Kidney (tissue), 14 donors: ENCODE results near the gene NDUFS6. TPM values are rescaled to one million over a fixed set of nuclear protein-coding genes. Genes with fewer than 3 reads are reported as not detected.

Experiments used
- DNase-seq, 5 donors: peaks; one replicate each; pipeline ENCODE4 v3.0.0-alpha.2; 2013 to 2020
- FAIRE-seq: peaks from 2 replicates; lab custom pipeline; 2012; peaks lifted over from hg19 to GRCh38; lab: Jason Lieb, UNC
- H3K27ac ChIP-seq, 2 donors: one replicate each; pipeline ENCODE4 v1.7.0; 2013; ENCODE audit warnings: low read depth in 2 of 2, low read length in 2 of 2, inconsistent platforms in 1 of 2
- H3K27me3 ChIP-seq: one replicate; pipeline ENCODE4 v1.7.1; 2013; ENCODE audit warnings: low read length, inconsistent platforms; ENCODE audit not compliant: control insufficient read depth, insufficient read depth
- H3K36me3 ChIP-seq, 3 donors: one replicate each; pipeline versions ENCODE4 v1.7.0 to v1.7.1; 2013; ENCODE audit warnings: low read length in 3 of 3, control low read depth in 1 of 3, inconsistent platforms in 1 of 3; ENCODE audit not compliant: insufficient read depth in 3 of 3, control insufficient read depth in 2 of 3
- H3K4me1 ChIP-seq, 3 donors: one replicate each; pipeline versions ENCODE4 v1.7.0 to v1.7.1; 2013; ENCODE audit warnings: low read length in 3 of 3, inconsistent platforms in 1 of 3, low read depth in 1 of 3; ENCODE audit not compliant: control insufficient read depth in 2 of 3, insufficient read depth in 2 of 3
- H3K4me3 ChIP-seq, 3 donors: one replicate each; pipeline versions ENCODE4 v1.7.0 to v1.8.1; 2013; ENCODE audit warnings: low read length in 3 of 3, control low read depth in 1 of 3, inconsistent platforms in 1 of 3
- H3K9ac ChIP-seq, 3 donors: one replicate each; pipeline versions ENCODE4 v1.7.0 to v1.7.1; 2013; ENCODE audit warnings: low read length in 3 of 3, control low read depth in 1 of 3, inconsistent platforms in 1 of 3
- H3K9me3 ChIP-seq, 3 donors: one replicate each; pipeline versions ENCODE4 v1.7.0 to v1.7.1; 2013; ENCODE audit warnings: low read length in 3 of 3, control low read depth in 1 of 3, inconsistent platforms in 1 of 3; ENCODE audit not compliant: control insufficient read depth in 2 of 3, insufficient read depth in 1 of 3
- CTCF ChIP-seq: IDR thresholded peaks from 3 replicates; pipeline ENCODE4 v1.5.1; 2012; ENCODE audit warnings: mild to moderate bottlenecking, moderate library complexity, borderline replicate concordance; ENCODE audit not compliant: insufficient read depth; ENCODE audit errors: extremely low read depth
- intact Hi-C: fragments of 100-400 bp; cut with DNase I; formaldehyde crosslinking; loops from one replicate; pipeline ENCODE4 v1.11.1; 2022
- polyA plus RNA-seq: library from polyadenylated mRNA; stranded (reverse); fragments of 350-450 nt; fragmentation: Illumina TruSeq; extraction: RNeasy Lipid Tissue Mini Kit (QIAGEN cat#74804); gene quantifications from one replicate; pipeline ENCODE4 v1.2.3, GENCODE V29; 2014; ENCODE audit warnings: low read depth, low replicate concordance; ENCODE audit not compliant: insufficient read depth
- total RNA-seq: library from RNA; stranded (reverse); fragmentation: NEBNext Ultra II Directional; extraction: Animal tissue kit (Norgen Biotek cat#: 25700); gene quantifications from one replicate; pipeline ENCODE4 v1.2.1, GENCODE V29; 2021
- donor health status: control.
- donor health status: control.
- donor health status: control.
- donor health status: control.
- donor health status: control.
- donor health status: DM: yes; HTN: yes; CAD: no.
- donor health status: Normal renal cell carcinoma (clear cell type).

NDUFS6 gene
- total and polyA plus RNA-seq, 2 donors from 2014 or later, result 31.1 to 164 TPM

DNA sequence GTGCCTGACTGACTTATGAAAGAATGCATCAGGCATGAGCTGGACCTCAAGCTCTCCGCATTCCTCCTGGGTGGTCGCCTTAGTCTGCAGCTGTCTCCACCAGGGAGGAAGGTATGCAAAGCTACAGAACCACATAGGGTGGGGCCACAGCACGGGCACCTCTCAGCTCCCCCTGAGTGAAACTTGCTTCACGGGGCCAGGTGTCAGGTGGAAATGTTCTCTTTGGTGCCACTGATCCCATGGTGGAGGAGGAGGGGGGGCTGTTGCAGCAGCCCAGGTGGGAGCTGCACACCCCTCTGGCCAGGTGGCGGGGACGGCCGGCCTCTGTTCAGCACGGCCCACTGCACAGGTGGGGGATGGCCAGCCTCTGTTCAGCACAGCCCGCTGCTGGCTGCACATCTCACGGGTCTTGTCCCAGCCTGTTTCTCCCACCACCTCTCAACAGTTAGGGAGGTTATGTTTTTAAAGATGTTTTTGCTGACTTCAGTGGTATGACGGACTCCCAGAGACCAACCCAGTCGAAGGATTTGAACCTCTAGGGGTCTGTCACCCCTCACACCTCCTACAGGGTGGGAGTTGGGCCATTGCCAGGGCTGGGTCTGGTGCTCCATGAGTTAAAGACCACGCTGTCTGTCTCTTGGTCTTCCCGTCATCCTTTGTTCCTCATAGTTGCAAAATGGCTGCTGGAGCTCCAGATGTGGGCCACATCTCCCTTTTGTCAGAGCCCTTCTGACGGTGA lies 35.9 kb upstream of the NDUFS6 start:
- no peaks in the 10 kb centered on the region for H3K36me3 ChIP-seq
- H3K4me3 ChIP-seq, result no peak overlapping the region
- intact Hi-C loops, result no loop called here
- DNase-seq (peak in 2 of 5 donors; percentile 30 to 39), FAIRE-seq (no peak)
- TF ChIP-seq CTCF, result no peak
- no peaks in the 10 kb centered on the region for H3K9me3 ChIP-seq
- no peak overlapping the region for H3K9ac ChIP-seq
- no peak overlapping the region for H3K27ac ChIP-seq
- H3K4me1 ChIP-seq, result no peaks in the 10 kb centered on the region
- H3K27me3 ChIP-seq, result peaks cover 3% of the 10 kb centered on the region

- H3K9ac ChIP-seq, result no peak overlapping the region
- no peak overlapping the region for H3K27ac ChIP-seq
- FAIRE-seq, result no peak
- no peaks in the 10 kb centered on the region for H3K36me3 ChIP-seq
- H3K27me3 ChIP-seq, result peaks cover 3% of the 10 kb centered on the region
- intact Hi-C loops, result no loop called here
- peak in 1 of 5 donors; percentile 2 for DNase-seq
- no peak overlapping the region for H3K4me3 ChIP-seq
- no peaks in the 10 kb centered on the region for H3K4me1 ChIP-seq
- no peaks in the 10 kb centered on the region for H3K9me3 ChIP-seq
- TF ChIP-seq CTCF, result no peak
These were observed 35.3 kb upstream of the NDUFS6 start for GRCh38 chr5:1765880-1766235.

- Histone ChIP-seq H3K27ac (no peak overlapping the region), H3K4me3 (no peak overlapping the region), H3K4me1 (no peaks in the 10 kb centered on the region), H3K9ac (no peak overlapping the region), H3K36me3 (no peaks in the 10 kb centered on the region), H3K27me3 (no peaks in the 10 kb centered on the region), H3K9me3 (no peaks in the 10 kb centered on the region)
- DNase-seq, result peak in 1 of 5 donors; percentile 64
- FAIRE-seq, result no peak
- intact Hi-C loops, result no loop called here
- TF ChIP-seq CTCF, result no peak
These were observed 33.5 kb upstream of the NDUFS6 start for GRCh38 chr5:1767524-1768282.
